Karpas-422 (cell line): ENCODE measurements around the gene DHDH. TPM values are rescaled to one million over a fixed set of nuclear protein-coding genes. Genes with fewer than 3 reads are reported as not detected.

Source experiments
- DNase-seq: peaks from one replicate; pipeline ENCODE4 v3.0.0-alpha.2; 2015
- H2AFZ ChIP-seq: fragments of 200-600 bp; sonication (generic); 2 replicates; pipeline ENCODE4 v1.6.1; 2014; ENCODE audit warnings: antibody characterized with exemption, low read length, mixed read lengths
- H3K27ac ChIP-seq: fragments of 200-600 bp; sonication (generic); 2 replicates; pipeline ENCODE4 v1.5.1; 2014; ENCODE audit warnings: mild to moderate bottlenecking, low read length, moderate library complexity
- H3K27me3 ChIP-seq: fragments of 200-600 bp; sonication (generic); 2 replicates; pipeline ENCODE4 v1.6.1; 2014; ENCODE audit warnings: low read length, mixed read lengths
- H3K36me3 ChIP-seq: fragments of 200-600 bp; sonication (generic); 2 replicates; pipeline ENCODE4 v1.6.1; 2014; ENCODE audit warnings: low read length, mixed read lengths; ENCODE audit not compliant: insufficient read depth
- H3K4me1 ChIP-seq: fragments of 200-600 bp; sonication (generic); 2 replicates; pipeline ENCODE4 v1.6.1; 2014; ENCODE audit warnings: mild to moderate bottlenecking, low read length, mixed read lengths
- H3K4me2 ChIP-seq: fragments of 200-600 bp; sonication (generic); 2 replicates; pipeline ENCODE4 v1.6.1; 2014; ENCODE audit warnings: low read length, low read depth, mild to moderate bottlenecking; ENCODE audit not compliant: poor library complexity, severe bottlenecking
- H3K4me3 ChIP-seq: fragments of 200-600 bp; sonication (generic); 2 replicates; pipeline ENCODE4 v1.5.1; 2014; ENCODE audit warnings: mild to moderate bottlenecking, antibody characterized with exemption, low read length, mixed read lengths
- H3K79me2 ChIP-seq: fragments of 200-600 bp; sonication (generic); 2 replicates; pipeline ENCODE4 v1.6.1; 2014; ENCODE audit warnings: mild to moderate bottlenecking, low read length, mixed read lengths
- H3K9ac ChIP-seq: fragments of 200-600 bp; sonication (generic); 2 replicates; pipeline ENCODE4 v1.6.0; 2014; ENCODE audit warnings: low read length
- H3K9me2 ChIP-seq: fragments of 200-600 bp; sonication (generic), shearing (Covaris generic); replicated peaks from 2 replicates; pipeline ENCODE4 v1.6.0; 2014; ENCODE audit warnings: mild to moderate bottlenecking, low read length, moderate library complexity; ENCODE audit not compliant: insufficient read depth
- H3K9me3 ChIP-seq: fragments of 300-700, 200-600 bp; sonication (generic); 2 replicates; pipeline ENCODE4 v1.6.1; 2014; ENCODE audit warnings: low read length, mixed read lengths
- H4K20me1 ChIP-seq: fragments of 200-600 bp; sonication (generic); 2 replicates; pipeline ENCODE4 v1.6.1; 2014; ENCODE audit warnings: mild to moderate bottlenecking, antibody characterized with exemption, low read length, low read depth; ENCODE audit not compliant: insufficient read depth
- total RNA-seq: library from RNA; depleted of rRNA; stranded (reverse); fragments of >200 nt; shearing (Covaris generic); gene quantifications from 2 replicates; pipeline ENCODE4 v1.2.3, GENCODE V29; 2014; ENCODE audit warnings: low replicate concordance

The DHDH gene
- total RNA-seq, 1 experiment from 2014 or later: 3.3 TPM

DNA sequence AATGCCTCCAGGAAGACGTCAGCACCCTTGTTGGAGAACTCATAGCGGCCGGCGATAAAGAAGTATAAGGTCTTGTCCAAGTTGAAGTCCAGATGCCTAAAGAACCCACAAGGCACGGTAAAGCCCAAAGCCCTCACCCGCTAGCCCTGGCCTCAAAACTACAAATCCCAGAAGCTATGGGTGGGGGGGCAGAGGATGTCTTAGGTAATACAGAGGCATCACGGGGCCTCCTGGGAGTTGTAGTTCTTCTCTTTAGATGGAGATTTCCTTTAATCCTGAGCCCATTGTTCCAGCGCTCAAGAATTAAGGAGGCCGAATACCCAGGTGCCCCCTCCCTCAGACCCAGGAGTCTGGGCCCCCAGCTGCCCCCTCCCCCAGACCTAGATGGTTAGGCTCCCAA is 48.8 kb downstream of the DHDH start:
- no peak overlapping the region for H2AFZ ChIP-seq

DNA sequence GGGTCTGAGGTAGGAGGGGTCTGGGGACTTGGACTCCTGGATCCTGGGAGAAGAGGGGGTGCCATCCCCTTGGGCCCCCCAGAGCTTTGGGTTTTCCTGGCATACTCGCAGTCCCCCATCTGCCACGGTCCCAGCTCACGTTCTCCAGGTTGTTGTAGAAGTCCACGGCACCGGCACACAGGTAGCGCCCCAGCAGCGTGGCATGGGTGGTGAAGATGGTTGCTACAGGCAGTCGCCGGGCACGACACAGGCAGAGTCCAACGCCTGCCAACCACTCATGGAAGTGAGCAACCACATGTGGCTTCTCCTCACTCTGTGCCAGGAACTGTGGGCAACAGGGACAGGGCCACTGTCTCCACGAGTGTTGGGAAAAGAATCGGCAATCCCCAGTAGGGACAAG is 52.2 kb downstream of the DHDH start:
- Histone ChIP-seq H3K36me3 (peaks cover 37% of the 10 kb centered on the region), H3K9ac (no peak overlapping the region)
- no peak for DNase-seq

More for the DNA sequence above, 48.8 kb downstream of the DHDH start:
- Histone ChIP-seq H3K36me3 (peaks cover 45% of the 10 kb centered on the region), H3K27me3 (no peaks in the 10 kb centered on the region), H3K9me3 (no peaks in the 10 kb centered on the region), H3K4me3 (no peak overlapping the region), H3K4me1 (no peaks in the 10 kb centered on the region), H4K20me1 (no peaks in the 10 kb centered on the region), H3K9me2 (no peaks in the 10 kb centered on the region), H3K79me2 (no peaks in the 10 kb centered on the region), H3K4me2 (no peak overlapping the region), H3K27ac (no peak overlapping the region), H3K9ac (no peak overlapping the region)
- DNase-seq: no peak

DNA sequence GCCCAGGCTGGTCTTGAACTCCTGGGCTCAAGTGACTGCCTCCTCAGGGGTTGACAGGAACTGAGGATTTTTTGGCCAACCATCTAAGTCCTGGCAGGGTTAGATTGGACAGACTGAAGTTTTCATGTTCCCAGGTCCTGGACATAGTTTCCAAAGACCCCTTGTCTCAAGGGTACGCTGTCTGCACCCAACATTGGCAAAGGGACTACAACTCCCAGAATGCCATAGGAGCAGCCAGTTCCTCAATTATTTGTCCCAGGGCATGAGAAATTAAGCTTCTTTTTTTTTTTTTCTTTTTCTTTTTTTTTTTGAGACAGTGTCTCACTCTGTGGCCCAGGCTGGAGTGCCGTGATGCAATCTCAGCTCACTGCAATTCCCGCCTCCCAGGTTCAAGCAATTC is 52.7 kb downstream of the DHDH start:
- Histone ChIP-seq H2AFZ (no peak overlapping the region), H4K20me1 (no peaks in the 10 kb centered on the region), H3K36me3 (peaks cover 37% of the 10 kb centered on the region), H3K27me3 (no peaks in the 10 kb centered on the region), H3K4me3 (no peak overlapping the region), H3K4me2 (no peak overlapping the region), H3K9me2 (no peaks in the 10 kb centered on the region), H3K4me1 (peaks cover 3% of the 10 kb centered on the region; the same call in 1 of the 2 replicates), H3K9ac (no peak overlapping the region), H3K79me2 (peaks cover 12% of the 10 kb centered on the region), H3K27ac (no peak overlapping the region), H3K9me3 (no peaks in the 10 kb centered on the region)
- no peak for DNase-seq

More for the DNA sequence above, 52.2 kb downstream of the DHDH start:
- Histone ChIP-seq H3K79me2 (peaks cover 7% of the 10 kb centered on the region), H3K9me3 (no peaks in the 10 kb centered on the region), H2AFZ (no peak overlapping the region), H3K4me3 (no peak overlapping the region), H4K20me1 (no peaks in the 10 kb centered on the region), H3K9me2 (no peaks in the 10 kb centered on the region), H3K4me2 (no peak overlapping the region), H3K27ac (no peak overlapping the region), H3K4me1 (no peaks in the 10 kb centered on the region), H3K27me3 (no peaks in the 10 kb centered on the region)

DNA sequence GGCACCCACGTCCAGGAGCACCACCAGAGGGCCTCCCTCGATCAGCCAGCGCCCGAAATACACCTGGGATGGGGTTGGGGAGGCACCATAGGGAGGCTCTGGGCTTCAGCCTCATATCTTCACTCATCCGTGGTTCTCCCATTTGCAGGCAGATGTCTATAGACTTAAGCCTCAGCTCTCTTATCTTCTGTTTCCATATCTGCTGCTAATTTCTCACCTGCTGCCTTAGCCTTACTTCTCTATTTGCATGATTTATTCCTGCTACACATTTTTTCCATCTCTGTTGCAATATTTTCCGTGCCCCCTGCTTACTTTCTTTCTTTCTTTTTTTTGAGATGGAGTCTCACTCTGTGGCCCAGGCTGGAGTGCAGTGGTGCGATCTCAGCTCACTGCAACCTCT is 53.8 kb downstream of the DHDH start:
- H3K36me3 ChIP-seq: peaks cover 28% of the 10 kb centered on the region
- H3K9ac ChIP-seq: no peak overlapping the region
- H3K4me1 ChIP-seq: peaks cover 12% of the 10 kb centered on the region

DNA sequence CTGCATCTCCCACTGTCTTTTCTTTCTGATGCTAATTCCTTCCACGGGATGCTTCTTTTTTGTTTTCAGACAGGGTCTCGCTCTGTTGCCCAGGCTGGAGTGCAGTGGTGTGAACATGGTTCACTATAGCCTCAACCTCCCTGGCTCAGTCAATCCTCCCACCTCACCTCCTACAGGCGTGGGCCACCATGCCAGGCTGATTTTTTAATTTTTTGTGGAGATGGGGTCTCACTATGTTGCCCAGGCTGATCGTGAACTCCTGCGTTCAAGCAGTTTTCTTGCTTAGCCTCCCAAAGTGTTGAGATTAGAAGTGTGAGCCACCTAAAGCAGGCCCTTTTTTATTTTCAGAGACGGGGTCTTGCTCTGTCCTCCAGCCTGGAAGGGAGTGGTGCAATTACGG is 54.8 kb downstream of the DHDH start:
- H3K36me3 ChIP-seq: peaks cover 18% of the 10 kb centered on the region
- no peaks in the 10 kb centered on the region for H3K27me3 ChIP-seq
- H3K9ac ChIP-seq: no peak overlapping the region
- DNase-seq: no peak
- H3K79me2 ChIP-seq: peaks cover 30% of the 10 kb centered on the region
- H3K4me1 ChIP-seq: peaks cover 12% of the 10 kb centered on the region
- no peaks in the 10 kb centered on the region for H3K9me3 ChIP-seq
- no peak overlapping the region for H3K27ac ChIP-seq
- H3K9me2 ChIP-seq: no peaks in the 10 kb centered on the region
- no peak overlapping the region for H3K4me2 ChIP-seq
- H3K4me3 ChIP-seq: no peak overlapping the region
- no peak overlapping the region for H2AFZ ChIP-seq
- H4K20me1 ChIP-seq: no peaks in the 10 kb centered on the region

More for the DNA sequence above, 53.8 kb downstream of the DHDH start:
- H4K20me1 ChIP-seq: no peaks in the 10 kb centered on the region
- no peak overlapping the region for H3K4me3 ChIP-seq
- no peak for DNase-seq
- no peak overlapping the region for H3K4me2 ChIP-seq
- H3K27me3 ChIP-seq: no peaks in the 10 kb centered on the region
- no peaks in the 10 kb centered on the region for H3K9me2 ChIP-seq
- H3K9me3 ChIP-seq: no peaks in the 10 kb centered on the region
- H3K27ac ChIP-seq: no peak overlapping the region
- H3K79me2 ChIP-seq: peaks cover 23% of the 10 kb centered on the region
- H2AFZ ChIP-seq: no peak overlapping the region

DNA sequence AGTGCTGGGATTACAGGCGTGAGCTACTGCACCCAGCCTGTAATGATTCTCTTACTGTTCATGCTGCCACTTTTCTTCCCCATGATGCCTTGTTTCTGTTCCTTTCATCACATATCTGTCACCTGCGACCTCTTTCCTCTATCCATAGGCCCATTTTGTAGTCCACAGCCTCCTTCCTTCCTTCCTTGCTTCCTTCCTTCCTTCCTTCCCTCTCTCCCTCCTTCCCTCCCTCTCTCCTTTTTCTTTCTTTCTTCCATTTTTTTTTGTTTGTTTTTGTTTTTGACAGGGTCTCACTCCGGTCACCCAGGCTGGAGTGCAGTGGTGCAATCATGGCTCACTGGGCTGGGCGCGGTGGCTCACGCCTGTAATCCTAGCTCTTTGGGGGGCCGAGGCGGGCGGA is 55.4 kb downstream of the DHDH start:
- Histone ChIP-seq H3K9ac (no peak overlapping the region), H3K4me2 (no peak overlapping the region), H3K27me3 (no peaks in the 10 kb centered on the region), H3K4me3 (no peak overlapping the region), H2AFZ (no peak overlapping the region), H3K9me3 (no peaks in the 10 kb centered on the region), H3K36me3 (peaks cover 14% of the 10 kb centered on the region), H3K9me2 (no peaks in the 10 kb centered on the region), H4K20me1 (no peaks in the 10 kb centered on the region; the same call in 1 of the 2 replicates), H3K79me2 (peaks cover 32% of the 10 kb centered on the region), H3K27ac (no peak overlapping the region), H3K4me1 (peaks cover 12% of the 10 kb centered on the region)
- no peak for DNase-seq

DNA sequence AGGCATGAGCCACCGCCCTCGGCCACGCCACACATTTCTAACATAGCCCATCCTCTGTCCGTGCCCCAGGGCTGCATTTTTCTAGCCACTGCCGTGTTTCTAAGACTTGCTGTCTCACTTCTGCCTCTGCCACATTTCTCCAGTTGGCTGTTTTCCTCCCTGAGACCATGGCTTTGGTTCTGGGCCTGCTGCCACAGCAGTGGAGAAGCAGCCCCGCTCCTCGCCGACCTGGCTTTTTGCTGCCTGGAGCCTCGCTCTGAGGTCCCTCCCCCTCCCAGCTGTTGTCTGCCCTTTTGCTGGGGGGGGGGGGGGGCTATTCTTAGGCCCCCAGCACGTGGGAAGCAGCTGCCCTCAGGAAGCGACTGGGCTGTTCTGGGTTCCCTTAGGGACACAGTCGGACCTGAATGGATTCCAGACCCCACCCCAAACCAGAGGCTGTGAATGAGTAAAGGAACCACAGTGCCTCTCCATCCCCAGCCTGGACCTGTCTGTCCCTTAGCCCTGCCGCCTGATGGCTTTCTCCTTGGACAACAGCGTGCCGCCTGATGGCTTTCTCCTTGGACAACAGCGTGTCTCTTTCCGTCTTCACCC is 56.3 kb downstream of the DHDH start:
- no peak for DNase-seq
- H3K27ac ChIP-seq: no peak overlapping the region
- no peaks in the 10 kb centered on the region for H3K9me3 ChIP-seq
- peaks cover 6% of the 10 kb centered on the region; the same call in 1 of the 2 replicates for H4K20me1 ChIP-seq
- H3K9me2 ChIP-seq: no peaks in the 10 kb centered on the region
- H3K9ac ChIP-seq: no peak overlapping the region
- no peaks in the 10 kb centered on the region for H3K27me3 ChIP-seq
- H3K4me3 ChIP-seq: no peak overlapping the region
- peaks cover 42% of the 10 kb centered on the region for H3K79me2 ChIP-seq
- no peak overlapping the region for H2AFZ ChIP-seq
- no peak overlapping the region for H3K4me2 ChIP-seq
- H3K36me3 ChIP-seq: peaks cover 11% of the 10 kb centered on the region
- peaks cover 16% of the 10 kb centered on the region for H3K4me1 ChIP-seq

DNA sequence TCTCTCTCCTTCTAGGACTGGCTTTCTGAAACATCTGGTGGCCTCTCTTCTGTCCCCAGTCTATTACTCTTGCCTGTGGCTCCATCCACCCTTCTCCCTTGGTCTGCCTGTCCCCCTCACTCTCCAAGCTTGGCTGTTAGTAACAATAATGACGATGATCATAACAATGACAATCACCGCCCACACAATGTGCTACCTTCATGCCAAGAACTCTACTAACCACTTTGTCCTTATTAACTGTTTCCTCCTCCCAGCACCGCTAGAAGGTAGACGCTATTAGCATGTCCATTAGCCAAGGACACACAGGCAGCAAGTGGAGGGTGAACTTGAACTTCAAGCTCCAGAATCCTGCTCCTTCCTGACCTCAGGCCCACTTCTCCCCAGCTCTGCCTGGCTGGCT is 56.9 kb downstream of the DHDH start:
- Histone ChIP-seq H3K4me1 (peaks cover 22% of the 10 kb centered on the region), H3K9me3 (no peaks in the 10 kb centered on the region), H4K20me1 (peaks cover 12% of the 10 kb centered on the region; the same call in 1 of the 2 replicates), H3K79me2 (peaks cover 48% of the 10 kb centered on the region), H3K4me2 (no peak overlapping the region), H3K36me3 (peaks cover 5% of the 10 kb centered on the region), H3K4me3 (no peak overlapping the region), H3K9ac (no peak overlapping the region), H3K27ac (no peak overlapping the region), H2AFZ (no peak overlapping the region), H3K27me3 (no peaks in the 10 kb centered on the region), H3K9me2 (no peaks in the 10 kb centered on the region)
- no peak for DNase-seq
